GM19395 (cell line): ENCODE data around the gene SNX13.

Experiments used
- ATAC-seq: cut with Tn5 transposase; IDR thresholded peaks from one replicate; pipeline ENCODE4 v1.9.1; 2021; ENCODE audit warnings: mild to moderate bottlenecking, moderate library complexity; ENCODE audit not compliant: unreplicated experiment

Gene SNX13

GRCh38 chr7:17940302-17940883 lies at the start of gene SNX13:
Gene SNX13 (minus strand): TSS chr7:17940494. CDS start chr7:17940295, 199 bp downstream.
- peak; percentile 90 for ATAC-seq

GRCh38 chr7:17989546-17989945 lies 49.3 kb upstream of the SNX13 start:
- no peak for ATAC-seq

DNA sequence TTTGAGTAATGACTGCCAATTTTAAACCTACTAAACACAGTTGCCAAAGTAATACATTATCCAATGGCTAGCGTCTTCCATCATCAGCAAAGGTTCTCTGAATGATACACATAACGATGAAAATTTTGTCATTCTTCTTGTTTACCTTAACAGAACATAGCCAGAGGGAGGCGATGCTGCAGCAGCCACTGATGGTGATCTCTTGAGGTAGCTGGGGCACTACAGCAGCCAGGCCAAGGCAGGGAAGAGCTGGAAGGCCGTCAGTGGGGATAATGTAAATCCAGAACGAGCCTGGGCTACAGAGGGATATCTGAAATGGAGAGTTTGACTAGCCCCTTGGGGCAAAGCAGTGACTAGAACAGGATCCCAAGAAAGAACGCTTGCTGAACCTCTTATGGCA lies 48.6 kb upstream of the SNX13 start:
- no peak for ATAC-seq

DNA sequence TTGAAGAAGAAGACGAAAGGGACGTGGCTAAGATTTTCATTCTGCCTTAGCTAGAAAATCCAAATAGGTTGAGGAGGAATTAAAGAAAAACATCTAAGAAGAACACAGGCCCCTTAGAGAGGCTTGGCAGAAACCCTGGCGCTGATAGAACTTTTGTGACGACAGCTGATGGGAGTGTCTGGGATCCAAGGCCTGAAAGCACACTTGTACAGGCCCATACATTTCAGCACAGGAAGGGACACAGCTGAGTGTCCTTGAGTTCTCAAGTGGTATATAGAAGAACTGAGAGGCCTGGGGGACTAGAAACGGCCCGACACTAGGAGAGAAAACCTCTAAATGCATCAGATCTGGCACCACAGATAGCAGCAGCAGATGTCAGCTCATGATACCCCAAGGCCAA lies 47.8 kb upstream of the SNX13 start:
- no peak for ATAC-seq

GRCh38 chr7:17986851-17987250 lies 46.6 kb upstream of the SNX13 start:
- no peak for ATAC-seq

- no peak for ATAC-seq
Measured at GRCh38 chr7:17985473-17986239, 45.4 kb upstream of the SNX13 start.

DNA sequence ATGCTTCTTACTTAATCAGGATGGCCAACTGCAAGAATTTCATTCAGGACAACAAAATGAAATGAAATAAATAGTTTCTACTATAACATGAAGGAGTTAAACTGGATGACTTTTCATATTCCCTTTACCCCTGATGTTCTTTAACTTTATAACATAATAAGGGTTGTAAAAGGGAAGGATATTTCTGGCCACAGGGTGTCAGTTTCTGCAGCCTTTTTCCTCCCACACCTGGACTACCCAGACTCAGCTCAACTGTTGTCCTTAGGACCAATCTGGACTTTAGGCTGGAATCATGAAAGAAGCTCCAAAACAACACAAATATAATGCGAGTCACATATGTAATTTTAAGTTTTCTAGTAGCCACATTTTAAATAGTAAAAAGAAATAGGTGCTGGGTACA lies 44.0 kb upstream of the SNX13 start:
- no peak for ATAC-seq

DNA sequence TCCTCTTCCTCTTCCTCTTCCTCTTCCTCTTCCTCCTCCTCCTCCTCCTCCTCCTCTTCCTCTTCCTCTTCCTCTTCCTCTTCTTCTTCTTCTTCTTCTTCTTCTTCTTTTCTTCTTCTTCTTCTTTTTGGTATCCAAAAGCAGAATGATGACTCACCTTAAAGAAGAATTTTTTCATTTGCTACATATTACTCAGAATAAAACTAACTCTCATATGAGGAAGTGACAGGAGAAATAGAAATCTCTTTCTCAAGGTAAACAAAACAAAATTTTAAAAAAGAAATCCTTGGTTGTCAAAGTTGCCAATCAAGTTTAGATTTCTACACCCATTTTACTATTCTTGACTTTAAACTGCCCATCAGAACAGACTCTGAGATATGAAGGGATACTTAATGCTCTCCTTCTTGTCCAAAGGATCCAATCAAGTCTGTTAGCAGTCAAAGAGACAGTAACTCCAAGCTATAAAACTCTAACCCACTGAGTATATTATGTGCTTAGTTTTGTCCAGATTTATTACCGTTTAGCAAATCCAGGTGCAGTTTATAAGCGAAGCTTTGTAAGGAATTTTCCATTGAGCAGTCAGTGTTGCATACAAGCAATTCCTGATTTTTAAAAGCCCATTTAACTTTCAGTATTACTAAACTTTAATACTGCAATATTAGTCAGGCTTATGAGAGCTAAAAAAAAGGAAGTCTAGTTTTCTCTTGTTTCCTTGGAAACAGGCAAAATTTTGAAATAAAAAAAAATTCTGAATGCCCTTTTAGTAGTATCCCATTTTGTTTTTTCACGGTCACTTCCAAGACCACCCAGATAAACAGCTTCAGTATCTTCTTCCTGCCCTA lies 43.1 kb upstream of the SNX13 start:
- ATAC-seq, result no peak

- ATAC-seq, result no peak
Measured at GRCh38 chr7:17976952-17977351, 36.7 kb upstream of the SNX13 start.

DNA sequence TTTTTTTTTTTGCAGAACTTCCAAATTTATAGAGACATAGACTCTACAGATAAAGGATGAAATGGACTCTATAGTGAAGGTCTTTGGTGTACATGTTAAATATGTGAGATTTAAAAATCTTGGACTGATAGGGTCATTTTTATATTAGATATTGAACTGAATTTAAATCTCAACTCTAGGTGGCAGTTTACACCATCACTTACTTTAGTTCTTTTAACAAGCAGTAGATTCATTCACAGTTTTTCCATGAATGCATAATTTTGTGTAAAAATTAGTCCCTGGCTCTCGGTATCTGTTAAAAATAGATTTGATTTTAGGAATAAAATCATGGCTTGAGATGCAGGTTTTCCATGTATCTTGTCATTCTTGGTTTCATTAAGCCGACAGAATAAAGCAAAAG lies 31.1 kb upstream of the SNX13 start:
- ATAC-seq, result no peak

DNA sequence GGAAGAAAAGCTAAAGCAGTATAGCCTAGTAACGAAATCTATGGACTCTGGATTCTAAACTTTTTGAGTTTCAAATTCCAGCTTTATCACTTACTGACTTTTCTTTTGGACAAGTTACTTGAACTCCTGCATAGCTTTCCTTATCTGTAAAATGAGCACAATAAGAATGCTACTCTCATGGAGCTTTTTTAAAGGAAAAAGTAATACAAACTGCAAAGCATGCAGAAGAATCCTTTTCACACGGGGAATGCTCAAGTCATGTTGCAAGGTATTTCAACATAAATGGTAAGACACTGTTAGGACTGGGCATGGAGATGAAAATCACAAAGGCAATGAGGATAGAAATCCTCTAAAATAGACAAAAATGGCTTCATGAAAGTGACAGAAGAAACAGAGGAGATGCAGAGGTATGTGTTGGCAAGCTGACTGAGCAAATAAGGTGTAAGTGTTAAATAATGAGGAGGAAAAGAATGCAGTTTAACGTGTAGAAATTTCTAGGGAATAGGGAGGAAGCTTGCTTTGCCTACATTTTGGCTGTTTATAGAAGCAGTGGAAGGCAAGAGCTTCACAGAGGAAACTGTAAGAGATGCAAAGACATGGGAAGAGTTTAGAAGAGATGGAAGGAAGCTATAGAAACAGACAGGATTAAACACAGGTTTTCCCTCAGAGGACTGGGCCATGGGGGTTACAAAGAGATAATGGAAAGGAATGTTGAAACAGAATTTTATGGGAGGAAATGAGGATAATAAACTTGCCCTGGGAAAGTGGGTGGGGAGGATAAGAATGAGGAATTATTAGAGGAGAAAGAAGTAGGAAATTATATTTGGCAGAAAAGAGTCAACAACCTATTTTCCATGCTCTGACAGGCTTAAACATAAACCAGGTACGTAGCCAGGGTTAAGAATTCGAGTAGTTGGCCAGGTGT lies 28.8 kb upstream of the SNX13 start:
- ATAC-seq, result no peak

DNA sequence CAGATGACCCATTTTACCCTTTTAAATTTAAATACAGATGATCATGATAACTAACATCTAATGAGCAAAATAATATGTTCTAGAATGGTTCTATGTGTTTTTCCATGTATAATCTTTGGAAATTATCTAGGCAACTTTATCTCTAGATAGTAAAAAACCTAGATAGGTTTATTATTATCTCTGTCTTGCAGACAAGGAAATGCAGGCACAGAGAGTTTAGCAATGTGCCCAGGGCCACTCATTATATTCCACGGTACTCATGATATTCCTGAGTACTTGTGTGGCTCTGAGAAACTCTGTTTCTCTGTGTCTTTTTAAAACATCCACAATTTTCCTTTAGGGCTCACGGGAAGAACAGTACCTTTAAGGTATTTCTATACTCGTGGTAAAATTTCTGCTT lies 26.4 kb upstream of the SNX13 start:
- ATAC-seq, result no peak

GRCh38 chr7:17965603-17966002 lies 25.3 kb upstream of the SNX13 start:
- ATAC-seq, result no peak

DNA sequence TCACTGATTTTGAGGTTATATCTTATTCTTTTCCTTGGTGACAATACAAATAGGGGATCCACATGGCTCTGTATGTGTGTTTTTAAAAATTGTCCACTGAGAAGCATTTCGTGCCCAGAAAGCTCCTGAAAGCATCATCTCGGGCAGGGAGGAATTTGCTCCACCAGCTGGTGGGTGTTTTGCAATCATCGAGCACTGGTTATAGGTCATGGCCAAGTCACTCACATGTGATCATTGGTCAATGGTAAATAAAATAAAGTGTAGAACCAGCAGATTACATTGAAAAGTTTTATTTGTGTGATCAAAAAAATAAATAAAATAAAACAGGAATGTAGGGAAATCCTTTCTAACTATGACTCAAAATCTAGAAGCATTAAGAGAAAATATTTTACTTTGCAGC lies 23.0 kb upstream of the SNX13 start:
- ATAC-seq, result no peak

DNA sequence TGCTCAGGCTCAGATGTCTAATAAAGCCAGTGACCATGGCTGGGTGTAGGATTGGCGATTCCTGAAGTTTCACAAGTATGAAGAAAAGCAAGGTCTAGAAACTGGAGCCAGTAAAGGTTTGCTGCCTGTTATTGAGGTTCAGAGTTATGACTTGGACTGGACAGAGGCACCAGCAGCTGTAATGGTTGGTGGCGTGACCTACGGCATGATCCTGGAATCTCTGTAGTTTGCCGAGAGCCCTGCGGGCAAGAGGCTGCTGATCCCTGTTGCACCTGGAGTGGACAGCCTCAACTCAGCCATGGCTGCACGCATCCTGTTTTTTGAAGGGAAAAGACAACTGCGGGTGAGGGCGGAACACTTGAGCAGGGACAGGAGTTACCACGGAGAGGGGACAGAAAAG lies 22.4 kb upstream of the SNX13 start:
- ATAC-seq, result no peak

DNA sequence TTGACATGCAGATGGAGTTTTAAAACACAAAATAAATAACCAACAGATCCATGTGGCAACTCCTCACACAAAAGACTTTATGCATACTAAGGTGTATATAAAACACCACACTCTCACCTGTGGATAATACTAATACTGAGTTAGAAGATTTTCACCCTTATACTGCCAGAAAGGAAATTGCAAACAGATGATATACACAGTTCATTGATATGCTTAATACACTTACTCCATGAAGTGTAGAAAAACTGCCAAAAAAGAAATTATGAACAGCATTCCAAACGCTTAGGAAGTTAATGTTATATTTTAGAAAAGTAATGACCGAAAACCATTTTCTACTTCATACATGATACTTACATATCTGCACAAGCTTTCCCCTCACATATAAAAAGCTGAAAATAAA lies 17.6 kb upstream of the SNX13 start:
- ATAC-seq, result no peak

- peak; percentile 100 for ATAC-seq
Measured at GRCh38 chr7:17952387-17952786, 12.1 kb upstream of the SNX13 start.

- no peak for ATAC-seq
Measured at GRCh38 chr7:17951742-17952254, 11.5 kb upstream of the SNX13 start.

GRCh38 chr7:17948526-17949238 lies 8.4 kb upstream of the SNX13 start:
- ATAC-seq, result no peak

GRCh38 chr7:17947620-17948019 lies 7.3 kb upstream of the SNX13 start:
- ATAC-seq, result no peak
